BLaER1 treated with 17β-estradiol and CSF1 and Interleukin-3, amounts not matched to agents 10 nM and 100 nM (cell line): ENCODE results near the gene RUNX3.

ENCODE experiments used
- H3K27ac ChIP-seq, 11 experiments: shearing (Covaris generic); formaldehyde crosslinking; 2 replicates each; pipeline ENCODE4 v1.8.1; 2022
- H3K27me3 ChIP-seq, 11 experiments: shearing (Covaris generic); formaldehyde crosslinking; 2 replicates each; pipeline ENCODE4 v1.8.1; 2022
- H3K36me3 ChIP-seq, 11 experiments: shearing (Covaris generic); formaldehyde crosslinking; 2 replicates each; pipeline ENCODE4 v1.8.1; 2022
- H3K4me1 ChIP-seq, 10 experiments: shearing (Covaris generic); formaldehyde crosslinking; 2 replicates each; pipeline ENCODE4 v1.8.1; 2022
- H3K4me2 ChIP-seq, 11 experiments: shearing (Covaris generic); formaldehyde crosslinking; 2 replicates each; pipeline ENCODE4 v1.8.1; 2022
- H3K4me3 ChIP-seq, 10 experiments: shearing (Covaris generic); formaldehyde crosslinking; 2 replicates each; pipeline ENCODE4 v1.8.1; 2022
- H3K9ac ChIP-seq, 11 experiments: shearing (Covaris generic); formaldehyde crosslinking; 2 replicates each; pipeline ENCODE4 v1.8.1; 2022
- H3K9me3 ChIP-seq, 11 experiments: shearing (Covaris generic); formaldehyde crosslinking; replicated peaks in 1 of 11; 2 replicates each; pipeline ENCODE4 v1.8.1; 2022
- H4K20me1 ChIP-seq, 11 experiments: shearing (Covaris generic); formaldehyde crosslinking; 2 replicates each; pipeline ENCODE4 v1.8.1; 2022
- Cebpa-rat ChIP-seq, 11 experiments: shearing (Covaris generic); IDR thresholded peaks; 2 replicates each; pipeline ENCODE4 v1.8.1; 2022

RUNX3 gene

DNA sequence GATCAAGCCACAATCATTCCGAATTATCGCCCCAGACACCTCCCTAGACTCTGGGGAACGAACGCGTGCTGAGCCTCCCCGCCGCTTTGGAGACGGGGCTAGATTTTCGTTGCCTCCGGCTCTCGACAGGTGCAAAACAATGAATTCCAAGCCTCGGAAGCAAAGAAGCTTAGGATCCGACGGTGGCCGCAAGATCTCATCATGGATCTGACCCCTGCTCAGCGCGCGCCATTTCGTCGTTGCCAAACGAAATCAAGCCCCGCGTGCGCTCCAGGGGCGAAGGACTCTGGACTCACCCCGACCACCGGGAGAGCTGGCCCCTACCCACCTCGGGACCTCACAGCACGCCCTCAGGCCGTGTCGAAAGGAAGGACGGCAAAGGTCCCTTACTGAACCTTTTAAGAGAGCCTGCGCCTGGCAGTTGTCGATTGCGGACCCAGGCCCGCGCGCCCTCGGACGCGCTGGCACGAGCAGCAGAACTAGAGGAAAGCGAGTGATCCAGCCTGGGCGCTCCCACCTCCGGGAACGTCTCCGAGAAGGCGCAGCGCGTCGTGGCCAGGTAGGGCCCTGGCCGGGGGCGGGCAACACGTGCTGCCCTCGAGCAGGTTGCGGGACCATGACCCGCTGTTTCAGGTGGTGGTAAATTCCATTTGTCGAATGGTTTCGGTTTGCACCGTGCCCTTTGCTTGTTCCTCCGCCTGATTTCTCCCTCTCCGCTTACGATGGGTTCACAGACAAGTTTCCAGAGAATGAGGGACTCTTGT is 1.6 kb upstream of the RUNX3 start:
- Histone ChIP-seq H3K27me3 (peaks cover 97 to 100% (median 99%) of the 10 kb centered on the region in 11 experiments), H3K4me3 (no peak overlapping the region), H3K9me3 (no peaks in the 10 kb centered on the region), H3K9ac (no peak overlapping the region), H3K4me2 (no peak overlapping the region; a peak in 1 of 22 replicates), H4K20me1 (peaks cover 0 to 98% (median 75%) of the 10 kb centered on the region in 11 experiments; a peak in 20 of 22 replicates), H3K27ac (no peak overlapping the region), H3K36me3 (no peaks in the 10 kb centered on the region), H3K4me1 (peaks cover 21 to 64% (median 51%) of the 10 kb centered on the region in 10 experiments; a peak in 19 of 20 replicates)
- TF ChIP-seq Cebpa-rat (IDR thresholded peaks at IDR 0.05), result no peak

DNA sequence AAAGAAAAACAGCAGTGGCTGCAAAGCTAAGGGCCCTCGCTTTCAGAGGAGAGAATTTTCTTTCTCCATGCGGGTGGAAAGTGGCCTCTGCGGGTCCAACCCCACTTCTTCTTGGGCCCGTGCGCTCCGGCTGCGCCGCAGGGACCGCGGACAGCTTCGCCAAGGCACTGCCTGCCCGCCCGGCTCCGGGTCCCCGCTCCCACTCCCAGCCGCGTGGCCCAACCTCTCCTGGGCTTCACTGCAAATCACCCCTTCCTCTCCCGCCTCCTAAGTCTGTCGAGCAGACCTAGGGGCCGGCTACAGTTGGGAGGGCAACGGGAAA is 1.0 kb upstream of the RUNX3 start:
- no peak overlapping the region for H3K9ac ChIP-seq
- peaks cover 21 to 64% (median 51%) of the 10 kb centered on the region in 10 experiments; a peak in 19 of 20 replicates for H3K4me1 ChIP-seq
- peaks cover 98 to 100% (median 99%) of the 10 kb centered on the region in 11 experiments for H3K27me3 ChIP-seq
- peak overlapping the region in 1 of 11 experiments; percentile 92; a peak in 1 of 22 replicates for H3K4me2 ChIP-seq
- H3K4me3 ChIP-seq, result no peak overlapping the region
- H3K36me3 ChIP-seq, result no peaks in the 10 kb centered on the region
- peaks cover 0 to 95% (median 81%) of the 10 kb centered on the region in 11 experiments; a peak in 20 of 22 replicates for H4K20me1 ChIP-seq
- no peak overlapping the region for H3K27ac ChIP-seq
- no peaks in the 10 kb centered on the region for H3K9me3 ChIP-seq
- TF ChIP-seq Cebpa-rat (IDR thresholded peaks at IDR 0.05), result no peak

DNA sequence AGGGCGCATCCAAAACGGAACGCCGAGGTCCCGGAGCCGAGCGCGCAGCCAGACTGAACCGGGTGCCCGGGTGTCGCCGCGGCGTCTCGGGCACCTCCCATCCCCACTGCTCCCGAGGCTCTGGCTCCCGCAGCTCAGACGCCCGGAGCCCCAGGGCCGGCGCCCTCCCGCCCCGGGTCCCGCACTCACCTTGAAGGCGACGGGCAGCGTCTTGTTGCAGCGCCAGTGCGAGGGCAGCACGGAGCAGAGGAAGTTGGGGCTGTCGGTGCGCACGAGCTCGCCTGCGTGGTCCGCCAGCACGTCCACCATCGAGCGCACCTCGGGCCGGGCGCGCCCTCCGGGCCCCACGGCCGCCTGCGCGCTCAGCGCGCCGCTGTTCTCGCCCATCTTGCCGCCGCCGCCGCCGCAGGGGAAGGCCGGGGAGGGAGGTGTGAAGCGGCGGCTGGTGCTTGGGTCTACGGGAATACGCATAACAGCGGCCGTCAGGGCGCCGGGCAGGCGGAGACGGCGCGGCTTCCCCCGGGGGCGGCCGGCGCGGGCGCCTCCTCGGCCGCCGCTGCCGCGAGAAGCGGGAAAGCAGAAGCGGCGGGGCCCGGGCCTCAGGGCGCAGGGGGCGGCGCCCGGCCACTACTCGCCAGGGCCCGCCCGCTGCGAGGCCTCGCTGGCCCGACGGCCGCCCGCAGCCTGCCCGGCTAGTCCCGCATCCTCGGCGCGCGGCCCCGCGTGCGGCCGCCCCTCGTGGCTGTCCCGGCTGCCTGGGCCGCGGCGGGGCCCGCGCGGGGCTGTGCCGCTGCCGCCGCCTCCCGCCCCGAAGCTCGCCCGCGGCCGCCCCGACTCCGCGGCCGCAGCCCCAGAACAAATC is 447 bp downstream of the RUNX3 start:
- H3K4me2 ChIP-seq, result peak overlapping the region; percentile 78 to 99 (median 91)
- peaks cover 20 to 51% (median 42%) of the 10 kb centered on the region in 10 experiments; a peak in 19 of 20 replicates for H3K4me1 ChIP-seq

DNA sequence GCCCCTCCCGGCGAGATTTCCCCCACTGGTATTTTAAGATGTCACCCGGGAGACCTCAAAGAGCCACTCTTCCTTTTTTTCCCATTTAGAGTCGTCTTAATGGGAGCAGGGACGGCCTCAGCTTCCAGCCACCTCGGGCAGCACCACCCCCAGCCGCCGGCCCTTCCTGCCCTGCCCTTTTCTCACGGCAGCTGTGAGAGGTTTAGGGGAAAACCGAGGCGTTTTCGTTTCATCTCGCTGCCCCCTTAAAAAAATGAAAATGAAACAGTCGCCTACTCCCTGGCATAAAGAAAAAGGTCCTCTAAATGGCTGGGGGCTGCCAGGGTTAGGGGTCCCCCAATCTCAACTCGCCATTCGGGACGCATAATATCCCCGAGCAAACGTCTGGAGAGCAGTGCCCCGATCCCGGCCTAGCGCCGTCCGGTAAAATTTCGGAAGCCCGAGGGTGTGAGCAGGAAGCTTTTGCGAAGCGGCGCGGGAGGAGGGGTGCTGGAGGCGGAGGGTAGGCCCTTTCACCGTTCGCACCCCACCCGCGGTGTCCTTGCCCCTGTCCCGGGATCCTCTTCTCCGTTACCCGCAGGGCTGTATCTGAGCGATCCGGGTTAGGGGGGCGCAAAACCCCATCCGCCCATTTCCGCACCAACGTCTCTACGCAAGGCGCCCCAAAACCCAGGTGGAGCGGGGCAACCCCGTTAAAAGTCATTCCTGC is 1.2 kb downstream of the RUNX3 start:
- Histone ChIP-seq H3K27me3 (peaks cover 91 to 100% (median 98%) of the 10 kb centered on the region in 11 experiments), H3K9me3 (no peaks in the 10 kb centered on the region), H4K20me1 (peaks cover 0 to 86% (median 68%) of the 10 kb centered on the region in 11 experiments; a peak in 20 of 22 replicates), H3K4me2 (peak overlapping the region; percentile 78 to 99 (median 91)), H3K9ac (peak overlapping the region in 9 of 11 experiments; percentile 18 to 49 (median 28); a peak in 11 of 22 replicates), H3K4me3 (peak overlapping the region; percentile 46 to 70 (median 58)), H3K27ac (no peak overlapping the region), H3K36me3 (no peaks in the 10 kb centered on the region), H3K4me1 (peaks cover 15 to 49% (median 36%) of the 10 kb centered on the region in 10 experiments; a peak in 19 of 20 replicates)
- no peak for TF ChIP-seq Cebpa-rat (IDR thresholded peaks at IDR 0.05)

More for the DNA sequence above, 447 bp downstream of the RUNX3 start:
- Histone ChIP-seq H3K36me3 (no peaks in the 10 kb centered on the region), H3K9ac (peak overlapping the region in 10 of 11 experiments; percentile 9 to 49 (median 40); a peak in 15 of 22 replicates), H3K4me3 (peak overlapping the region; percentile 46 to 70 (median 58)), H3K27me3 (peaks cover 98 to 100% (median 99%) of the 10 kb centered on the region in 11 experiments), H4K20me1 (peaks cover 0 to 93% (median 75%) of the 10 kb centered on the region in 11 experiments; a peak in 20 of 22 replicates), H3K9me3 (no peaks in the 10 kb centered on the region), H3K27ac (peak overlapping the region in 1 of 11 experiments; percentile 0; a peak in 1 of 22 replicates)
- TF ChIP-seq Cebpa-rat (IDR thresholded peaks at IDR 0.05), result no peak

DNA sequence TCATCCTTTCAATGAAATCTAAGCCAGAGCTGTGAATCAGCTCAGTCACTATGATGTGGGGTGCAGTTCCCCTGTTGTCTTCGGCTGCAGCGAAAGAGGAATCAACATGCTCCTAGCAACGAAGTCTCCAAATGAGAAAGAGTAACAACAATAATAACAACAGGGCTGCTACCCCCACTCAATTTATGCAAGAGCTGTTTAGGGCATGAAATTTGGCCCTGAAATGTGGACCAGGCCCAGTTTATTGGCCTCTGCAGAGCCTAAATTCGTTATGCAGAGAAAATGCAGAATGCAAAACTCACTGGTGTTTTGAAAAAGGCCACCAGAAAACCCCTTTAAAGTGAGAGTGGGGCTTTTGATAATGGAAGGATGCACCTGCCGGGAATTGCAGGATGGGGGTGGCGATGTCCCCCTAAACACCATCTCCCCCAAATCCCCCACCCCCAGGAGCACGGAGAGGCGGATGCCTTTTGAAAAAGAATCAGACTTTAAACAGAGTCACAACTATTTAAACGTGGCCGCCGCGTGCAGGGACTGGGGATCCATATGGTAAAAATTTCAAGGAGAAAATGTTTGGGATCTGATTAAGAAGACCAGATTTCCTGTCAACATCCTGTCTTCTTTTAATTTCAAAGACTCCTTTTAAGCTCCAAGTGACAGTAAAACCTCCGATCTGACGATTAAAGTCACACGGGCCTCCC is 1.9 kb downstream of the RUNX3 start:
- no peak for TF ChIP-seq Cebpa-rat (IDR thresholded peaks at IDR 0.05)
- Histone ChIP-seq H3K9ac (peak overlapping the region in 3 of 11 experiments; percentile 19 to 49 (median 38); a peak in 3 of 22 replicates), H3K4me1 (peaks cover 15 to 48% (median 37%) of the 10 kb centered on the region in 10 experiments; a peak in 19 of 20 replicates), H4K20me1 (peaks cover 0 to 84% (median 61%) of the 10 kb centered on the region in 11 experiments; a peak in 20 of 22 replicates), H3K9me3 (no peaks in the 10 kb centered on the region), H3K27ac (no peak overlapping the region), H3K4me2 (peak overlapping the region; percentile 78 to 99 (median 91)), H3K36me3 (no peaks in the 10 kb centered on the region), H3K4me3 (peak overlapping the region in 9 of 10 experiments; percentile 51 to 70 (median 59); a peak in 17 of 20 replicates), H3K27me3 (peaks cover 84 to 100% (median 97%) of the 10 kb centered on the region in 11 experiments)

DNA sequence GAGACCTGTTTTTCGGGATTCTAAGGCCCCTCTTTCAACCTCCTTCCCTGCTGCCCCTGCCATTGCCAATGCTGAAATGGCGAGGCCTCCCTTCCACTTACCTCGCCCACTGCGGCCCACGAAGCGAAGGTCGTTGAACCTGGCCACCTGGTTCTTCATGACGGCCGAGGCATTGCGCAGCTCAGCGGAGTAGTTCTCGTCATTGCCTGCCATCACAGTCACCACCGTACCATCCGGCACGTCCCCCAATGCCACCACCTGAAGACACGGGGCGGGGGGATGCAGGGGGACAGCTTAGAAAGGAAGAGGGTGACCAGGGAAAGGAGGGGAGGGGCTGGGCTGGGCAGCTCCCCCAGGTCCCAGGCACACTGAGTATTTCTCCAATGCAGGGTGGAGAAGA is 2.6 kb downstream of the RUNX3 start:
- H3K27me3 ChIP-seq, result peaks cover 78 to 99% (median 92%) of the 10 kb centered on the region in 11 experiments
- no peaks in the 10 kb centered on the region for H3K36me3 ChIP-seq
- no peak overlapping the region for H3K4me2 ChIP-seq
- peaks cover 15 to 41% (median 32%) of the 10 kb centered on the region in 10 experiments; a peak in 19 of 20 replicates for H3K4me1 ChIP-seq
- peaks cover 0 to 79% (median 55%) of the 10 kb centered on the region in 11 experiments; a peak in 20 of 22 replicates for H4K20me1 ChIP-seq
- H3K9me3 ChIP-seq, result no peaks in the 10 kb centered on the region
- H3K9ac ChIP-seq, result no peak overlapping the region
- TF ChIP-seq Cebpa-rat (IDR thresholded peaks at IDR 0.05), result no peak
- H3K27ac ChIP-seq, result no peak overlapping the region
- no peak overlapping the region for H3K4me3 ChIP-seq

DNA sequence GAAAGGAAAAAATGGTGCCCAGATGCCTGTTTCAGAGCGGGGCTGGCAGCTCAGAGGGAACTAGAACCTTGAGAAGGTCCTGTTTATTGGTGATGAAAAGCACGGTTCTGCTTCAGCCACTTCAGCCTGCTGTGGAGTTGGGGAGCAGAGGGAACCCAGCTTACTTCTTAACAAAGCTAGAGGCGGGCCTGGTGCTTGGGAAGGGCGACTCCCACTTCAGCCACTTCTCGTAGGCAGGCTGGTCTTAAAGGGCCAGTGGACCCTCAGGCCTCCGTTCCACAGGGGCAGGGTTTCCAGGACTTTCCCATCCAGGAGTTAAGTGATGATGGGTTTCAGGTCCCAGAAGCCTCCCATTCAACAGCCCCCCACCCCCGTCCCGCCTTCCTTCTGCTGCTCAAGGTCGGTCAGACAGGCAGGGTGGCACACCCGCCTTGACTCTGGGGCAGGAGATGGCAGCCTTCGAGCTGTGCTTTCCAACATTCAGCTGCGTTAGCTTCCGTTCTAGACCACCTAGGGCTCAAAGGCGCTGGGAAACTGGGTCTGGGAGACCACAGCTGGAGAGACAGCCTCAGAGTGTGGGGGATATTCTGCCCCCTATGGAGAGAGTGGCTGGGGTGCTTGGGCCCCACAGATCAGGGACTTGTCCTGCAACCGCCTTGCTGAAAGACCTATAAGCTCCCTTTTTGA is 3.4 kb downstream of the RUNX3 start:
- TF ChIP-seq Cebpa-rat (IDR thresholded peaks at IDR 0.05), result no peak
- Histone ChIP-seq H3K27ac (no peak overlapping the region), H3K36me3 (no peaks in the 10 kb centered on the region), H4K20me1 (peaks cover 0 to 80% (median 52%) of the 10 kb centered on the region in 11 experiments; a peak in 20 of 22 replicates), H3K9me3 (no peaks in the 10 kb centered on the region), H3K4me1 (peaks cover 15 to 39% (median 30%) of the 10 kb centered on the region in 10 experiments; a peak in 19 of 20 replicates), H3K4me2 (no peak overlapping the region), H3K4me3 (no peak overlapping the region), H3K9ac (no peak overlapping the region), H3K27me3 (peaks cover 77 to 99% (median 93%) of the 10 kb centered on the region in 11 experiments)
